GM06990 (cell line): ENCODE measurements around the gene LCN2.

ENCODE experiments used
- DNase-seq: peaks from one replicate; pipeline ENCODE4 v3.0.0-alpha.2; 2011; ENCODE audit not compliant: insufficient read length; ENCODE audit errors: extremely low read depth
- H3K27me3 ChIP-seq: replicated peaks from 2 replicates; pipeline ENCODE4 v1.6.0; 2011; ENCODE audit warnings: low read length; ENCODE audit not compliant: control insufficient read depth, insufficient read depth
- H3K36me3 ChIP-seq: 2 replicates; pipeline ENCODE4 v1.5.1; 2011; ENCODE audit warnings: low read length; ENCODE audit not compliant: control insufficient read depth, insufficient read depth
- H3K4me3 ChIP-seq: replicated peaks from 2 replicates; pipeline ENCODE4 v1.5.1; 2011; ENCODE audit warnings: low read depth, mild to moderate bottlenecking, control low read depth, low read length
- TF ChIP-seq, protein P1 (sequence below): IDR thresholded peaks from 2 replicates; pipeline ENCODE4 v1.5.1; 2011; ENCODE audit warnings: low read length, control low read depth, mild to moderate bottlenecking, inconsistent platforms; ENCODE audit not compliant: insufficient read depth, poor library complexity, severe bottlenecking

LCN2 gene

DNA sequence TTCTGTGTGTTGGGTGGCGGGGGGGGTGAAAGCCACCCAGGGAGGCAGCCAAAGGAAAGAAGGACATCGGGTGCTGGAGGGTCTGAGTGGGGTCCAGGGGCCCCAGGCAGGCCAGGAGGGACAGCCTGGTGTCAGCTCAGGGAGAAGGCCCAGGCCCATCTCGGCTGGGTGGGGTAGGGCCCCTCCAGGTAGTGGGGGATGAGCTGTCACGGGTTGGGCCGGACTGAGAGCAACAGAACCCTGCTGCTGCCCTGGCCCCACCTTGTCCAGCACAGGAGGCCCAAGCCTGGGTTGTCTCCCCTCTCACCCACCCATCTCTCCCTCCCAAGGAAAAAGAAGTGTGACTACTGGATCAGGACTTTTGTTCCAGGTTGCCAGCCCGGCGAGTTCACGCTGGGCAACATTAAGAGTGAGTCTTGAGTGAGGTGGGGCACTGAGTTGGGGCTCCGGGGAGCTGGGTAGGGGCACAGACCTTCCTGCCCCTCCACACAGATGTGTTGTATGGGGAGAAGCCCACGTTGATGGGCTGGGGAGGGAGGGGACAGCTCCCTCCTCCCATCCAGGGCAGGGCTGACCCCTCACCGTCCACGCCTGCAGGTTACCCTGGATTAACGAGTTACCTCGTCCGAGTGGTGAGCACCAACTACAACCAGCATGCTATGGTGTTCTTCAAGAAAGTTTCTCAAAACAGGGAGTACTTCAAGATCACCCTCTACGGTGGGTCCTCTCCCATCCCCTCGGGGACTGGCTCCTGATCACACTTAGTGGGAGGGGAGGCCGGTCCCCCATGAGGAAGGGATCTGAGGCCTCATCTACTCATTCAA, 2.3 kb downstream of the LCN2 start:
- H3K36me3 ChIP-seq, result no peaks in the 10 kb centered on the region
- H3K27me3 ChIP-seq, result no peaks in the 10 kb centered on the region; the same call in none of the 2 replicates
- H3K4me3 ChIP-seq, result no peak overlapping the region
- DNase-seq, result no peak
- TF ChIP-seq, protein P1, sequence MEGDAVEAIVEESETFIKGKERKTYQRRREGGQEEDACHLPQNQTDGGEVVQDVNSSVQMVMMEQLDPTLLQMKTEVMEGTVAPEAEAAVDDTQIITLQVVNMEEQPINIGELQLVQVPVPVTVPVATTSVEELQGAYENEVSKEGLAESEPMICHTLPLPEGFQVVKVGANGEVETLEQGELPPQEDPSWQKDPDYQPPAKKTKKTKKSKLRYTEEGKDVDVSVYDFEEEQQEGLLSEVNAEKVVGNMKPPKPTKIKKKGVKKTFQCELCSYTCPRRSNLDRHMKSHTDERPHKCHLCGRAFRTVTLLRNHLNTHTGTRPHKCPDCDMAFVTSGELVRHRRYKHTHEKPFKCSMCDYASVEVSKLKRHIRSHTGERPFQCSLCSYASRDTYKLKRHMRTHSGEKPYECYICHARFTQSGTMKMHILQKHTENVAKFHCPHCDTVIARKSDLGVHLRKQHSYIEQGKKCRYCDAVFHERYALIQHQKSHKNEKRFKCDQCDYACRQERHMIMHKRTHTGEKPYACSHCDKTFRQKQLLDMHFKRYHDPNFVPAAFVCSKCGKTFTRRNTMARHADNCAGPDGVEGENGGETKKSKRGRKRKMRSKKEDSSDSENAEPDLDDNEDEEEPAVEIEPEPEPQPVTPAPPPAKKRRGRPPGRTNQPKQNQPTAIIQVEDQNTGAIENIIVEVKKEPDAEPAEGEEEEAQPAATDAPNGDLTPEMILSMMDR, result no peak

DNA sequence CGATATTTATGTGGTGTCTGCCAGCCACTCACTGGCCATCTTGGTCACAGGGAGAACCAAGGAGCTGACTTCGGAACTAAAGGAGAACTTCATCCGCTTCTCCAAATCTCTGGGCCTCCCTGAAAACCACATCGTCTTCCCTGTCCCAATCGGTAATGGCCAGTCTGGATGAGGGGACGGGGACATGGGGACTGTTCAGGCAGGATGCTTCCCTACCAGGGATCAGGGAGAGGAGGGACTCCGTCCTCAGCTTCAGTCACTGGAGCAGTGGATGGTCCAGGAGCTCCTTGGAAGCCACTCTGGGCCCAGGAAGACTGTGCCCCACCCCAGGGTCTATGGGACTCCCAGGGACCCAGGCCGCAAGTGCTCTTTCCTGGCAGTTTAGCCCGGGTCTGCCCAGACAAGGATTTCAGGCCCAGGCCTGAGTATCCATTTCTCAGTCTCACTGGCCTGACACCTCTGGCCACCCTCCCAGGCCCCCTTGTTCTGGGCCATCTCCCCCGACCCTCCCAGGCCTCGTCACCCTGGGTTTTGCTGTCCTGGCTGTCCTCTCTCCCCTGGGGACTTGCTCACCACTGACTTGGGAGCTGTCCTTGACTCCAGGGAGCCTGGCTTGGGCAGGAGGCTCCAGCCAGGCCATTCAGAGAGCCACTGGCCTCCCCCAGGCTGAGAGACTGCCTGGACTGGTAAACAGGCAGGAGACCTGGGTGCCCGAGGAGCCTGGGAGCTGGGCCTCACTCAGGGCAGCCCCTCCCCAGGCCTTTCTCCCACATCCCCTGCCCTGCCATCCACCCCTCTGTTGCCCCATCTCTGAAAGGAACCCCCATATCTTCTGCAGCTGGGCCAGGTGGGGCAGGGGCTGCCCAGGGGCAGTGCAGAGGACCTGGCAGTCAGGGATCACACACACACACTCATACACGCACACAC, 3.1 kb downstream of the LCN2 start:
- H3K4me3 ChIP-seq, result no peak overlapping the region
- TF ChIP-seq, protein P1, result no peak
- DNase-seq, result no peak
- no peaks in the 10 kb centered on the region for H3K36me3 ChIP-seq
- H3K27me3 ChIP-seq, result no peaks in the 10 kb centered on the region; the same call in none of the 2 replicates

DNA sequence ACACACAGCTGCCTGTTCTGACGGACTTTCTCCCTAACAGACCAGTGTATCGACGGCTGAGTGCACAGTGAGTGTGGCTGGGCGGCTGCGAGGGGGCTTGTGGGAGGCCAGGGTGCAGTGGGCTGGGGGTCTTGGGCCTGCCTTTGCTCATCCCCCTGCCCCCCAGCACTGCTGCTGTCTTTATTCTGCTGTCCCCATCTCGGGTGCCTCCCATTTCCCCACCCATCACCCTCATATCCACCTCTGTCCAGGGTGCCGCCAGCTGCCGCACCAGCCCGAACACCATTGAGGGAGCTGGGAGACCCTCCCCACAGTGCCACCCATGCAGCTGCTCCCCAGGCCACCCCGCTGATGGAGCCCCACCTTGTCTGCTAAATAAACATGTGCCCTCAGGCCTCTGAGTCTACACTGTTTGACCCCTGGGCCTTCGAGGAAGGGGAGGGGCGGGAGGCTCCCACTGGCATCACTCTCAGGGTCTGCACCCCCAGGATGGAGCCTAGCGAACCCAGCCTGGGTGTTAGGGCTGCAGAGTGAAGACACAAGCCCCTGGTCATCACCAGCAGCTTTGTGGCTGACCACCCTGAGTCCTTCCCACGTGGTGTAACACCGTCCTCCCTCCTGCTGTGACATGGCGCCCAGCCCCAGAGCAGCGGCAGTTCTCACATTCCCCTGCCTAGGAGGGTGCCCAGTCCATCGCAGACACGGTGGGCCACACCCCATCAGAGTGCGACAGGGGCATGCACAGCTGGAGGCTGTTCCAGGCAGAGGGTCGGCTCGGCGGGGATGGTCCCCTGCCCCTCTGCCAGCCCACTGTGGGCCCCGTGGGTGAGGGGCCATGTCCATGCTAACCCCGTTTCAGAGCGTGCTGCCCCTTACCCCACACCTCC, 4.0 kb downstream of the LCN2 start:
- TF ChIP-seq, protein P1, result no peak
- no peak overlapping the region for H3K4me3 ChIP-seq
- no peak for DNase-seq
- H3K27me3 ChIP-seq, result no peaks in the 10 kb centered on the region; the same call in 1 of the 2 replicates
- H3K36me3 ChIP-seq, result no peaks in the 10 kb centered on the region

DNA sequence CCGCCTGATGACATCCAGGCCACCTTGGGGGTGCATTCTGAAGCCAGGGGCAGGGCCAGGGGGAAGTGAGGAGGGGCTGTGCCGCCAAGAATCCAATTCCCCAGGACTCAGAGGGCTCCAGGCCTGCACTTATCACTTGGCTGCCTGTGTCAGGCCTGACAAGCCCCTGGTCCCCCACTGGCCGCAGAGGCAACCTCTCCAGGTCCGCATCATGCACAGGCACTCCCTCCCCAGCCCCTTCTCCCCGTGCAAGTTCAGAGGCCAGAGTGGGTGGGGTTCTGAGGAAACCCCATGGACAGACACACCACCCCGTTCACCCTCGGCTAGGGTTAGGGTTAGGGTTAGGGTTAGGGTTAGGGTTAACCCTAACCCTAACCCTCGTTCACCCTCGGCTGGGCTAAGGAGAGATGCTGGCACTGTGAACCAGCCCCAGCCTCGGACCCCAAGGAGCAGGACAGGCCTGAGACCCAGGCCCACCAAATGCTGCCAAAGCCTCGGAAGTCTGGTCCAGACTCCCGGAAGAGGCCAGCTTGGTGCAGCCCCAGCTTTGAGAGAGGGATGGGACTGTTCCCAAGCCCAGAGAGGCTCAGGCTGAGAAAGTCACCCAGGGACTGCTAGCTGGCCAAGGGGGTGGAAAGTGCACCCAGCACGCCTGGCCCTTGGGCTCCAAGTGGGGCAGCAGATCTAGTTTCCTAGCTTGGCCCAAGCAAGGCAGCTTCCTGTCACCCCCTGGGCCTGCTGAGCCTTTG, 4.9 kb downstream of the LCN2 start:
- TF ChIP-seq, protein P1, result no peak
- Histone ChIP-seq H3K27me3 (no peaks in the 10 kb centered on the region; the same call in 1 of the 2 replicates), H3K36me3 (no peaks in the 10 kb centered on the region), H3K4me3 (no peak overlapping the region)
- no peak for DNase-seq
